HepG2 (cell line): ENCODE data around the gene IL27RA. TPM values are rescaled to one million over a fixed set of nuclear protein-coding genes. Genes with fewer than 3 reads are reported as not detected.

Experiments used
- DZIP1 ChIP-seq: sonication (generic); formaldehyde crosslinking; IDR thresholded peaks from 2 replicates; pipeline ENCODE4 v1.5.0; 2020; ENCODE audit warnings: mild to moderate bottlenecking, missing genetic modification reagents
- FOXK1 ChIP-seq: sonication (generic); formaldehyde crosslinking; IDR thresholded peaks from 2 replicates; pipeline ENCODE4 v1.4.0; 2020; ENCODE audit warnings: low read depth, missing genetic modification reagents, borderline replicate concordance
- GTF3A ChIP-seq: sonication (generic); formaldehyde crosslinking; conservative IDR thresholded peaks from 2 replicates; pipeline ENCODE4 v1.4.0; 2020; ENCODE audit warnings: mild to moderate bottlenecking, missing genetic modification reagents
- HBP1 ChIP-seq: IDR thresholded peaks from 2 replicates; pipeline ENCODE4 v1.6.1; 2016; ENCODE audit warnings: low read depth, control low read depth
- IKZF4 ChIP-seq: sonication (generic); formaldehyde crosslinking; IDR thresholded peaks from 2 replicates; pipeline ENCODE4 v1.5.1; 2020; ENCODE audit warnings: borderline replicate concordance, mild to moderate bottlenecking, low read depth, missing genetic modification reagents; ENCODE audit errors: not compliant biosample characterization
- JUNB ChIP-seq: sonication (generic); formaldehyde crosslinking; IDR thresholded peaks from 2 replicates; pipeline ENCODE4 v1.8.0; 2022; ENCODE audit warnings: missing genetic modification reagents, mild to moderate bottlenecking, borderline replicate concordance
- KLF9 ChIP-seq: IDR thresholded peaks from 2 replicates; pipeline ENCODE4 v1.6.1; 2016; ENCODE audit warnings: low read depth
- MED8 ChIP-seq: sonication (generic); formaldehyde crosslinking; IDR thresholded peaks from 2 replicates; pipeline ENCODE4 v1.8.1; 2023; ENCODE audit warnings: mild to moderate bottlenecking, missing genetic modification reagents; ENCODE audit not compliant: insufficient replicate concordance
- MIER3 ChIP-seq: IDR thresholded peaks from 2 replicates; pipeline ENCODE4 v1.6.1; 2016; ENCODE audit warnings: missing compliant biosample characterization, borderline replicate concordance
- NCOA5 ChIP-seq: sonication (generic); formaldehyde crosslinking; IDR thresholded peaks from 2 replicates; pipeline ENCODE4 v1.4.0; 2020; ENCODE audit warnings: missing genetic modification reagents
- NONO ChIP-seq, 2 experiments: fragments of 450-650 bp in 1 of 2; sonication (generic) in 1 of 2; formaldehyde crosslinking in 1 of 2; IDR thresholded peaks in 1 of 2; conservative IDR thresholded peaks in 1 of 2; 2 replicates each; pipeline versions ENCODE4 v1.6.1 to v1.8.0; 2017 to 2022; ENCODE audit warnings: mild to moderate bottlenecking in 1 of 2, missing genetic modification reagents in 1 of 2, moderate library complexity in 1 of 2
- NR3C1 ChIP-seq: sonication (generic); formaldehyde crosslinking; IDR thresholded peaks from 2 replicates; pipeline ENCODE4 v1.4.0; 2020; ENCODE audit warnings: missing genetic modification reagents
- SMAD9 ChIP-seq: sonication (generic); formaldehyde crosslinking; IDR thresholded peaks from 2 replicates; pipeline ENCODE4 v1.5.1; 2020; ENCODE audit warnings: mild to moderate bottlenecking, missing genetic modification reagents
- TCF7 ChIP-seq: sonication (generic); IDR thresholded peaks from 2 replicates; pipeline ENCODE4 v1.6.1; 2016; ENCODE audit warnings: antibody characterized with exemption, low read depth
- TFE3 ChIP-seq: IDR thresholded peaks from 2 replicates; pipeline ENCODE4 v1.6.1; 2016
- ZBTB43 ChIP-seq: sonication (generic); formaldehyde crosslinking; conservative IDR thresholded peaks from 2 replicates; pipeline ENCODE4 v1.4.0; 2020; ENCODE audit warnings: missing genetic modification reagents
- ZNF12 ChIP-seq: sonication (generic); formaldehyde crosslinking; IDR thresholded peaks from 2 replicates; pipeline ENCODE4 v1.5.0; 2020; ENCODE audit warnings: missing genetic modification reagents
- ZNF546 ChIP-seq: sonication (generic); formaldehyde crosslinking; conservative IDR thresholded peaks from 2 replicates; pipeline ENCODE4 v1.8.1; 2023; ENCODE audit warnings: mild to moderate bottlenecking, missing genetic modification reagents
- ZNF607 ChIP-seq: sonication (generic); formaldehyde crosslinking; IDR thresholded peaks from 2 replicates; pipeline ENCODE4 v1.5.1; 2020; ENCODE audit warnings: missing genetic modification reagents, mild to moderate bottlenecking, borderline replicate concordance
- ZNF782 ChIP-seq: sonication (generic); formaldehyde crosslinking; IDR thresholded peaks from 2 replicates; pipeline ENCODE4 v1.4.0; 2020; ENCODE audit warnings: missing genetic modification reagents, mild to moderate bottlenecking, borderline replicate concordance
- ZNF83 ChIP-seq: sonication (generic); formaldehyde crosslinking; IDR thresholded peaks from 2 replicates; pipeline ENCODE4 v1.4.0; 2020; ENCODE audit warnings: missing genetic modification reagents, mild to moderate bottlenecking, borderline replicate concordance
- ZNF883 ChIP-seq: sonication (generic); formaldehyde crosslinking; IDR thresholded peaks from 2 replicates; pipeline ENCODE4 v1.5.1; 2020; ENCODE audit warnings: mild to moderate bottlenecking, missing genetic modification reagents; ENCODE audit errors: not compliant biosample characterization
- polyA plus RNA-seq, 8 experiments: library from polyadenylated mRNA; depleted of rRNA in 3 of 8; stranded (reverse) in 7 of 8; unstranded in 1 of 8; fragments of >200 nt; fragmentation: Illumina TruSeq in 4 of 8; extraction: Trizol in 4 of 8; gene quantifications; 2 replicates each; pipeline versions ENCODE4 v1.2.1 to v1.2.3, GENCODE V29; 2011 to 2016; ENCODE audit warnings: low read depth in 4 of 8, missing spikeins in 1 of 8, mixed read lengths in 1 of 8; ENCODE audit not compliant: insufficient read depth in 1 of 8
- total RNA-seq, 5 experiments: library from RNA; depleted of rRNA; stranded (reverse); fragments of >200 nt; fragmentation: Illumina TruSeq; extraction: Trizol; gene quantifications; 2 replicates each; pipeline ENCODE4 v1.2.3, GENCODE V29; 2016; ENCODE audit warnings: low read depth in 1 of 5

IL27RA gene
- total and polyA plus RNA-seq, 2 of the 13 experiments (the other 11 are each of a cell fraction or from before 2014, with no cell fraction given): 3.5 to 8.1 TPM

- no peak for TF ChIP-seq ZNF12 (CRISPR knock-in tag)
- no peak for TF ChIP-seq HBP1
- no peak for TF ChIP-seq ZNF883 (CRISPR knock-in tag)
- peak; percentile 51; the same call in 1 of the 2 replicates for TF ChIP-seq ZNF607 (CRISPR knock-in tag)
- 0 out of 2 replicates have a peak, but pooled peaks have one; percentile 18 for TF ChIP-seq ZNF782 (CRISPR knock-in tag)
- peak; percentile 92 for TF ChIP-seq KLF9 (CRISPR knock-in tag)
- TF ChIP-seq MED8 (CRISPR knock-in tag): no peak
- no peak for TF ChIP-seq IKZF4
- TF ChIP-seq FOXK1: peak; percentile 96
- no peak for TF ChIP-seq DZIP1 (CRISPR knock-in tag)
- no peak for TF ChIP-seq NR3C1 (CRISPR knock-in tag)
- TF ChIP-seq SMAD9: no peak
- TF ChIP-seq JUNB: no peak
- TF ChIP-seq TFE3 (CRISPR knock-in tag): no peak
- TF ChIP-seq NCOA5 (CRISPR knock-in tag): no peak
- TF ChIP-seq TCF7: no peak
- 0 out of 2 replicates have a peak, but pooled peaks have one; percentile 8 for TF ChIP-seq GTF3A (CRISPR knock-in tag)
- TF ChIP-seq ZBTB43 (CRISPR knock-in tag): 0 out of 2 replicates have a peak, but pooled peaks have one; percentile 12
- TF ChIP-seq NONO (IDR thresholded peaks at IDR 0.05): no peak
- TF ChIP-seq NONO (CRISPR knock-in tag; conservative IDR thresholded peaks at IDR 0.05): peak; percentile 70; the same call in 1 of the 2 replicates
- TF ChIP-seq ZNF83 (CRISPR knock-in tag): no peak
- no peak for TF ChIP-seq ZNF546 (CRISPR knock-in tag)
- TF ChIP-seq MIER3 (CRISPR knock-in tag): 0 out of 2 replicates have a peak, but pooled peaks have one; percentile 72
Observed at GRCh38 chr19:14080887-14081796, 49.6 kb downstream of the IL27RA start (continued).
